ENCODE measurements around the gene SECISBP2.
"Not testable (repeated sequence)": the region's sequence is repeated elsewhere in the genome, so short reads cannot be mapped to it uniquely, and the experiment has no call there.

SECISBP2 gene

DNA sequence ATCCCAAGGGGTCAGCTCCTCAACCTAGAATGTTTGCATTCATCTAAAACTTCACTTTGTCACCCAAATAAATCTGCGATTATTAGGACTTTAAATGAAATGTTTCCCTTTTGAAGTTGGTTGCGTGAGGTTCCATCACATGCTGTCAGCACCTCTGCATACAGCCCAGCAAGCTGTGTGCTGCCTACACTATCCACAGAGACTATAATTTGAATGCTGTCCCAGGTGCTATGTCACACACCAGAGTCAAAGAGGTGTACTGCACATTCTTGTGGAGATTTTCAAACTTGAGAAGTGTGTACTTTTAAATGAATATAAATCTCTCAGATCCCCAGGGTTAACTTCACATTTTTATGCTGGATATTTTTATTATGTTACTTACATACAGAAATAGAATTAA lies 26.6 kb upstream of the SECISBP2 start:
- TF ChIP-seq, protein P1, sequence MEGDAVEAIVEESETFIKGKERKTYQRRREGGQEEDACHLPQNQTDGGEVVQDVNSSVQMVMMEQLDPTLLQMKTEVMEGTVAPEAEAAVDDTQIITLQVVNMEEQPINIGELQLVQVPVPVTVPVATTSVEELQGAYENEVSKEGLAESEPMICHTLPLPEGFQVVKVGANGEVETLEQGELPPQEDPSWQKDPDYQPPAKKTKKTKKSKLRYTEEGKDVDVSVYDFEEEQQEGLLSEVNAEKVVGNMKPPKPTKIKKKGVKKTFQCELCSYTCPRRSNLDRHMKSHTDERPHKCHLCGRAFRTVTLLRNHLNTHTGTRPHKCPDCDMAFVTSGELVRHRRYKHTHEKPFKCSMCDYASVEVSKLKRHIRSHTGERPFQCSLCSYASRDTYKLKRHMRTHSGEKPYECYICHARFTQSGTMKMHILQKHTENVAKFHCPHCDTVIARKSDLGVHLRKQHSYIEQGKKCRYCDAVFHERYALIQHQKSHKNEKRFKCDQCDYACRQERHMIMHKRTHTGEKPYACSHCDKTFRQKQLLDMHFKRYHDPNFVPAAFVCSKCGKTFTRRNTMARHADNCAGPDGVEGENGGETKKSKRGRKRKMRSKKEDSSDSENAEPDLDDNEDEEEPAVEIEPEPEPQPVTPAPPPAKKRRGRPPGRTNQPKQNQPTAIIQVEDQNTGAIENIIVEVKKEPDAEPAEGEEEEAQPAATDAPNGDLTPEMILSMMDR (IDR thresholded peaks at IDR 0.05; ENCODE audit: low read depth, low read length): no peak
- Histone ChIP-seq H3K4me3 (ENCODE audit: low read depth, low read length) (no peak overlapping the region), H3K9me3 (no peaks in the 10 kb centered on the region), H3K27me3 (no peaks in the 10 kb centered on the region), H3K36me3 (no peaks in the 10 kb centered on the region), H3K4me1 (no peaks in the 10 kb centered on the region; the same call in 1 of the 2 replicates)
- no peak for DNase-seq

DNA sequence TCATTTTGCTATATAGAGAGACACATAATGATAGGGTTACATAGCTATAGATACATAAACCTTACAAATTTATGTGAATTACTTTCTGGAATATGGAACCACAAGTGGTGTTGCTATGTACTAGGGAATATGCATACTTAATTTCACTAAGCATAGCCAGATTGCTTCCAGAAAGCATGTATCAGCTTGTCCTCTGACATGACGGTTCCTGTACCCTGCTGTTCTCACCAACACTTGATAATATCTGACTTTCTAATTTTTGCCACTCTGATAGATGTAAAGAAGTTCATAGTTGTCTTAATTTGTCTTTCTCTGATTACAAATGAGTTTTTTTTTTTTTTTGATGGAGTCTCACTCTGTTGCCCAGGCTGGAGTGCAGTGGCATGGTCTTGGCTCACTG lies 25.3 kb upstream of the SECISBP2 start:
- TF ChIP-seq, protein P1 (IDR thresholded peaks at IDR 0.05; ENCODE audit: low read depth, low read length): no peak
- Histone ChIP-seq H3K9me3 (no peaks in the 10 kb centered on the region), H3K27me3 (no peaks in the 10 kb centered on the region), H3K36me3 (no peaks in the 10 kb centered on the region), H3K4me3 (ENCODE audit: low read depth, low read length) (no peak overlapping the region), H3K4me1 (no peaks in the 10 kb centered on the region; the same call in 1 of the 2 replicates)
- DNase-seq: no peak

DNA sequence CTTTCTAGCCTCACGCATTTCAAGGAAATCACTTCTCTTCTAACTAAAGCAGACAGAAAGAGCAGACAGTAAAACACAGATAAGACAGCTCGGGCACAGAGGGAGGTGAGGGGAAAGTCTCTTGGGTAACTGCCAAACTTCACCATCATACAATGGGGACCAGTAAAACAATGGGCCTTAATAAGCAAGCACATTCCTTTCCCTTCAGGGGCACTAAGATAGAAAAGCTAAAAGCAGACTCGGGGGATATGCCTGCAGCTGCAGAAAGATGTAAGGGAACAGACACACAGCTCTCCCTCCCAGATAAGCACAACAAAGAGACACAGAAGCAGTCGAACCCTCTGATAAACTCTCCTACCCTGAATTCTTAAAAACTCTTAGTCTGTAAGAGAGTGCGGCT lies 22.9 kb upstream of the SECISBP2 start:
- TF ChIP-seq, protein P1 (IDR thresholded peaks at IDR 0.05; ENCODE audit: low read depth, low read length): no peak
- Histone ChIP-seq H3K4me3 (ENCODE audit: low read depth, low read length) (no peak overlapping the region), H3K4me1 (no peaks in the 10 kb centered on the region; the same call in 1 of the 2 replicates), H3K27me3 (no peaks in the 10 kb centered on the region), H3K36me3 (no peaks in the 10 kb centered on the region), H3K9me3 (no peaks in the 10 kb centered on the region)
- no peak for DNase-seq

DNA sequence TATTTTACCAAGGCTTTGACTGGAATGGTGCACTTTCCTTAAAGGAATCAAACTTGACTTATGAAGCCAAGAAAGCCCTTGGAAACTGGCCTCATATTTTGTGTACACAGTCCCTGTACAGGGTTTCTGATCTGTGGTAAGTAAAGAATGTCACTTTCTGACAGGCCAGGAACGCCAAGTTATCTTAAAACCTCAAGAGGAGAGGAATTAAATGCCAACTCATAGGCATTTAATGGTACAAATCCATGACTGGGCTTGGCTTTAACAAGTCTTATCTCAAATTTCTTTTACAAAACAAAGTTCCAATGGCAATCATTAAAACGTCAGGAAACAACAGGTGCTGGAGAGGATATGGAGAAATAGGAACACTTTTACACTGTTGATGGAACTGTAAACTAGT lies 16.3 kb upstream of the SECISBP2 start:
- H3K36me3 ChIP-seq; H3K9me3 ChIP-seq; H3K27me3 ChIP-seq; H3K4me3 ChIP-seq (ENCODE audit: low read depth, low read length); H3K4me1 ChIP-seq; DNase-seq: not testable (repeated sequence)

DNA sequence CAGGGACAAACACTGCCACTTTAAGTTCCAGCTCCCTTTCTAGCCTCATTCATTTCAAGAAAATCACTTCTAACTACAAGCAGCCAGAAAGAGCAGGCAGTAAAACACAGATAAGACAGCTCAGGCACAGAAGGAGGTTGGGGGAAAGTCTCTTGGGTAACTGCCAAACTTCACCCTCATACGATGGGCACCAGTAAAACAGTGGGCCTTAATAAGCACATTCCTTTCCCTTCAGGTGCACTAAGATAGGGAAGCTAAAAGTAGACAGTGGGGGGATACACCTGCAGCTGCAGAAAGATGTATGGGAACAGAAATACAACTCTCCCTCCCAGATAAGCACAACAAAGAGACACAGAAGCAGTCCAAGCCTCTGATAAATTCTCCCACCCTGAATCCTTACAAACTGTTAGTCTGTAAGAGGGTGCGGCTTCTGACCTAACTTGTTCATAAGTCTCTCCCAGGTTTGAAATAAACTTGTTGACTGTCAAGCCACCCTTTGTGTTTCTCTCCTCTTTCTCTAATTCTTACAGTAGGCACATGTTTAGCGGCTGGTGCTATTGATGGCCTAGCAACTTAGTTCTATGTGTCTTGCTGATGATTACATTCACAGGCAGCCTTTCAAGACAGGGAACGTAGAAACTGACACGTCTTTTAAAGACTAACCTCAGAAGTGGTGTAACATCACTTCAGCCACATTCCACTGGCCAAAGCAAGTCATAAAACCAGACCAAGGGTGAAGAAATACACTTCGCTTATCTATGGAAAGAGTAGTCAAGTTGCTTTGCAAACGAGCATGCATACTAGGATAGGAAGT lies 14.1 kb upstream of the SECISBP2 start:
- no peak for DNase-seq
- Histone ChIP-seq H3K27me3 (no peaks in the 10 kb centered on the region), H3K4me1 (no peaks in the 10 kb centered on the region), H3K4me3 (ENCODE audit: low read depth, low read length) (no peak overlapping the region), H3K9me3 (no peaks in the 10 kb centered on the region; the same call in 1 of the 2 replicates), H3K36me3 (no peaks in the 10 kb centered on the region)
- TF ChIP-seq, protein P1 (IDR thresholded peaks at IDR 0.05; ENCODE audit: low read depth, low read length): no peak

DNA sequence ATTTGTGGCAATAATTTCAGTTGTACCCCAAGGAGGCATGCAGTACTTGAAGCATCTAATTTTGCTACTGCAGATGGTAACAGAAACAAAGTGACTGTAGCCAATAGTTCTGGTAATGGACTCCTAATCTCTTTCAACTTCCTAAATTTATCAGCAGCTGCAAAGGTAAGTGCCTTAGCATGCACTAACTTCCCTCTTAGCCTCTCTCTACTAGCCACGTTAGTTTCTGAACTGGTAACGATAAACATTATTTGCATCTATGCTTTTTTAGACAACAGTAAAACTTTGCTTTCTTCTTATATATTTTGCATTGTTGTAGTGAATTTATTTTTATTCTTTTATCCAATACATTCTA lies 13.5 kb upstream of the SECISBP2 start:
- Histone ChIP-seq H3K9me3 (no peaks in the 10 kb centered on the region; the same call in 1 of the 2 replicates), H3K4me1 (no peaks in the 10 kb centered on the region), H3K4me3 (ENCODE audit: low read depth, low read length) (no peak overlapping the region), H3K36me3 (no peaks in the 10 kb centered on the region), H3K27me3 (no peaks in the 10 kb centered on the region)
- DNase-seq: no peak
- TF ChIP-seq, protein P1 (IDR thresholded peaks at IDR 0.05; ENCODE audit: low read depth, low read length): no peak

All from BE2C (cell line).